Stimulated activated CD4-positive, alpha-beta T cell treated with anti-CD3 and anti-CD28 coated beads, TNF-alpha, amount 100 ng/mL, for 4 hours (primary cell): ENCODE data around the gene EPM2A.

ENCODE experiments used
- DNase-seq, 3 experiments: peaks; one replicate each; pipeline ENCODE4 v3.0.0-alpha.2; 2020; ENCODE audit warnings: low read depth in 3 of 3

EPM2A gene

DNA sequence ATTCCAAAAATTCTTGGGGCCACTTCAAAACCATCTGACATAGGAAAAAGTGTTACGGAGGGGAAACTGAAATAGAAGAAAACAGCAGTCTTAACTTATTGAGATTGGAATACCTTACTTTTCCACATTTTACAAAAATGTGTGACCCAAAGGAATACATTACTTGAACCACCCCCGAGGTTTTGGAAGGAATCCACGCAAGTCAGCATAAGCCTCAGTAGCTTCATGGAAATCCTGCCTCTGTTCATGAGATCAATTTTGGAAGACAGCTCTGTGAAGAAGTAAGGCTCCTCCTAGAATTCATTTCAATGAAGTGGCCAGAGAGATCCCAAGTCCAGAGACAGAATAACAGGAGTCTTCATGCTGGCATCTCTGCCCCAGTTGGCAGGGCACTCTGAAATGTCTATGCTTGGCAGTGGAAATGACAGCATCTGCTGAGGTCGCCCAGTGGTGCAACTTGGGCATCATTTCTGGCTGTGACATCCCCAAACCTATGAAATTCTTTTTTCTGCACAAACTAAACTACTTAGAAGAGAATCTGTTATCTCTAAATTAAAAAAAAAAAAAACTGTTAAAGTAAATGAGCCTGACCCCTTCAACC is 132.5 kb downstream of the EPM2A start:
- no peak for DNase-seq

DNA sequence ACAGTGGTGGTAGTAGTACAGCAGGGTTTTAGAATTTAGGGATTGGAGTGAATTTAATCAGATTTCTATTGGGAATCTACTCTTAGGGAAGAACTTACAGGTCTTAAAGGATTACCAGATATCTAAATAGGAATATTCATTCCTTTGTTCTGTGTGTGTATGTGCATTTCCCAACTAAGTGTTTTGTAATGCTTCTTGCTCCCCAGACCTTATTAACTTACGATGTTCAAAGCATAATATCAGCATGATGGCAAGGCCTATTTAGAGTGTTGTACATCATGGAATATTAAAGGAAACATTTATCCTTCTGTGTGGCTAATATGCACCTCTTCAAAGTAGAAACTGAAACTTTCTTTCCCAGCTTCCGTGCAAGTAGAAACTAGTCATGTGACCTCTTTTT is 133.9 kb downstream of the EPM2A start:
- DNase-seq, result no peak

DNA sequence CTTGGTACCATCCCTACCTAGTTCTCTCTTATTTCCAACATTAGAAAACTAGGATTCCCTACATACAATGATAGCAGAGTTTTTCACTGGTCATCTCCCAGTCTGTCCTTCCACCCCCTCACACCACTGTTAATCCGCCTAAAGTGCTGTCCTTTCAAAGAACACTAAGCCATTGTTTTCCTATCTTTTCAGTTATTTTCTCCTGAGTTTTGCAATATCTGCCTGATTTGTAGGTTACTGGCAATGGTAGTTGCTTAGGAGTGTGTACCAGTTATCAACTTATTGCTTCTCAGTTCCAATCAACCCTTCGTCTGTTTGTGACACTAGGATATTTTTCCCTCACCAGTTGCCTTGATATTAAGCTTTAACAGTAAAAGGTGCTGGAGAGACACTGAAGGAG is 135.0 kb downstream of the EPM2A start:
- DNase-seq, result no peak

DNA sequence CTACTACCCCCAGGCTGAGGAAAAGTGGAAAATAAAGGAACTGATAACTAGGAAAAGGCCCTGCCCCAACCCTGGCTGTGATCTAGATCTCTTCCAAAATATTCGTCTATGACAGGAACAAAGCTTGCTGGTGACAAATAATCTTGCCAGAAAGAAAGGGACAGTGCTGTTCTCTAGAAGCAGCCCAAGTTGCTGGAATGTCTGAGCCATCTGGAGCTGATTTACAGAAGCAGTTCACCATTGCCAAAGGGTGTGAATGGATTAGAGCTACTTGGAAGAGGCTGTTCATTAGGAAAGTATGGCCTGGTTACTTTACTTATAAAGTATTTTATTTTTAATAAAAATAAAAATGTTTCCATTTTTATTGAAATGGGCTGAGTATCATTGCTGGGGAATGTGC is 146.3 kb downstream of the EPM2A start:
- DNase-seq, result no peak

DNA sequence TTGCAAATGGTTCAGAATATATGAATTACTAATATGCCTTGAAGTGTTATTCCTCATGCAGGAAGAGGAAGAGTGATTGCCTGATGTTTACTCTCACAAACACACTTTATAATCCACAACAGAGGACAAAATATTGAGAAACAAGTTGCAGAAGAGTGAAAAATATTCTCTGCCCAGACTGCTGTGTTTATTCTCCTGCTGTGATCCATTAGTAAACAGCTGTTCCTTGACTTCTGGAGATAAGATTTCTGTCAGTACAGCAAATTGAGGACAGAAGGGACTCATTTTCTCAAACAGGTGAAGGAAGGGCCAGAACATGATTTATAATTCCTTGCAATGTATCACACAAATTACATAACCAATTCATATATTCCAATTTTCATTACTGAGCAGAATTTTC is 148.0 kb downstream of the EPM2A start:
- DNase-seq, result no peak

DNA sequence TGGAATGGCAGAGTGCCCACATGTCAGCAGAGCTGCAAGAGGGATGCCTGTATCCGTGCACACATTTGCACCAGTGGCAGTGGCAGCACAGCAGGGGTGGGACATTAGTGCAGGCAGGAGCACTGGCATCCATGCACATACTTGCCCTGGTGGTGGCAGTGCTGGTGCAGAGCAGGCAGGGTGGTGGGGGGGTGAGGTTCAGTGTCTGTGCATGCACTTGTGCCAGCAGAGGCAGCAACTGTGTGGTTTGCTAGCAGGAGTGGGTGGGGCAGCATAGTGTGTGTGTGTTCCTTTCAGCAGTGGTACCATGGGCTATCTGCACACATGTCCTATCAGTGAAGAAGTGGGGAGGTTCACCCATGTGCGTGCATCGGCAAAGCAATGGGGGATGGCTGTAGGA is 151.6 kb downstream of the EPM2A start:
- DNase-seq, result no peak
